HFFc6 (cell line): ENCODE data around the gene IQSEC3. TPM values are rescaled to one million over a fixed set of nuclear protein-coding genes. Genes with fewer than 3 reads are reported as not detected.

Experiments
- DNase-seq: peaks from one replicate; pipeline ENCODE4 v3.0.0-alpha.2; 2018
- H3K27ac Mint-ChIP-seq: 2 replicates; pipeline ENCODE4 v1.8.0; 2020; ENCODE audit warnings: mild to moderate bottlenecking, mixed read lengths
- H3K27me3 Mint-ChIP-seq: 2 replicates; pipeline ENCODE4 v1.8.0; 2021; ENCODE audit warnings: mild to moderate bottlenecking, moderate library complexity, mixed read lengths; ENCODE audit not compliant: insufficient read depth
- H3K36me3 Mint-ChIP-seq: 2 replicates; pipeline ENCODE4 v1.8.0; 2021; ENCODE audit warnings: low read depth, mixed read lengths
- H3K4me1 Mint-ChIP-seq: 2 replicates; pipeline ENCODE4 v1.8.0; 2020; ENCODE audit warnings: low read depth, mixed read lengths
- H3K4me3 Mint-ChIP-seq: 2 replicates; pipeline ENCODE4 v1.8.0; 2020; ENCODE audit warnings: mild to moderate bottlenecking, moderate library complexity, mixed read lengths
- H3K9me3 Mint-ChIP-seq: 2 replicates; pipeline ENCODE4 v1.8.0; 2020; ENCODE audit warnings: mild to moderate bottlenecking, mixed read lengths
- total RNA-seq, 6 experiments: library from RNA; stranded (reverse); fragmentation: NEBNext Ultra II Directional; extraction: Animal tissue kit (Norgen Biotek cat#: 25700); gene quantifications; 2 replicates in 1 of 6; 3 replicates in 5 of 6; pipeline ENCODE4 v1.2.3, GENCODE V29; 2021
- TF ChIP-seq, protein P1 (sequence below): fragments of 200-600 bp; sonication (generic); IDR thresholded peaks from 2 replicates; pipeline ENCODE4 v1.5.0; 2021; ENCODE audit warnings: antibody characterized with exemption, mild to moderate bottlenecking

The IQSEC3 gene
- total RNA-seq, 6 experiments from 2014 or later = not detected

DNA sequence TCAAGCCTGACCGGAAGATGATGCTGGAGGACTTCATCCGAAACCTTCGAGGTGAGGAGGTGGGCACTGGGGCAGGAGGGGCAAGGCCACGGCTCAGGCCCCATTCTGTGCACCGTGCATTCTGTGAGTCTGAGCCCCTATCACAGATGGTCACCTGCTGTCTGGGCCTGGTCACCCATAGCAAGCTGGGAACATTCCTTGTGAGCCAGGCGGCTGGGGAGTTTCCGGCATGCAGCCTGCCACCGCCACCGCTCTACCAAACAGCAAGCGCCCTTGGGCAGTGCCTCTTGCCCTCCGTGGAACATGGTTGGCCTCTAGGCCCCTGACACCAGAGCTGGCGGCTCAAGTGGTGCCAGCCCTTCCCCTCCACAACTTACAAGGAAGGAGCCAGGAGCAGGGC lies 91.1 kb downstream of the IQSEC3 start:
- Mint-ChIP-seq H3K27ac (no peak overlapping the region), H3K4me3 (no peak overlapping the region), H3K9me3 (no peaks in the 10 kb centered on the region), H3K27me3 (peaks cover 37% of the 10 kb centered on the region), H3K36me3 (no peaks in the 10 kb centered on the region), H3K4me1 (no peaks in the 10 kb centered on the region)
- TF ChIP-seq, protein P1, sequence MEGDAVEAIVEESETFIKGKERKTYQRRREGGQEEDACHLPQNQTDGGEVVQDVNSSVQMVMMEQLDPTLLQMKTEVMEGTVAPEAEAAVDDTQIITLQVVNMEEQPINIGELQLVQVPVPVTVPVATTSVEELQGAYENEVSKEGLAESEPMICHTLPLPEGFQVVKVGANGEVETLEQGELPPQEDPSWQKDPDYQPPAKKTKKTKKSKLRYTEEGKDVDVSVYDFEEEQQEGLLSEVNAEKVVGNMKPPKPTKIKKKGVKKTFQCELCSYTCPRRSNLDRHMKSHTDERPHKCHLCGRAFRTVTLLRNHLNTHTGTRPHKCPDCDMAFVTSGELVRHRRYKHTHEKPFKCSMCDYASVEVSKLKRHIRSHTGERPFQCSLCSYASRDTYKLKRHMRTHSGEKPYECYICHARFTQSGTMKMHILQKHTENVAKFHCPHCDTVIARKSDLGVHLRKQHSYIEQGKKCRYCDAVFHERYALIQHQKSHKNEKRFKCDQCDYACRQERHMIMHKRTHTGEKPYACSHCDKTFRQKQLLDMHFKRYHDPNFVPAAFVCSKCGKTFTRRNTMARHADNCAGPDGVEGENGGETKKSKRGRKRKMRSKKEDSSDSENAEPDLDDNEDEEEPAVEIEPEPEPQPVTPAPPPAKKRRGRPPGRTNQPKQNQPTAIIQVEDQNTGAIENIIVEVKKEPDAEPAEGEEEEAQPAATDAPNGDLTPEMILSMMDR = no peak
- DNase-seq = no peak

DNA sequence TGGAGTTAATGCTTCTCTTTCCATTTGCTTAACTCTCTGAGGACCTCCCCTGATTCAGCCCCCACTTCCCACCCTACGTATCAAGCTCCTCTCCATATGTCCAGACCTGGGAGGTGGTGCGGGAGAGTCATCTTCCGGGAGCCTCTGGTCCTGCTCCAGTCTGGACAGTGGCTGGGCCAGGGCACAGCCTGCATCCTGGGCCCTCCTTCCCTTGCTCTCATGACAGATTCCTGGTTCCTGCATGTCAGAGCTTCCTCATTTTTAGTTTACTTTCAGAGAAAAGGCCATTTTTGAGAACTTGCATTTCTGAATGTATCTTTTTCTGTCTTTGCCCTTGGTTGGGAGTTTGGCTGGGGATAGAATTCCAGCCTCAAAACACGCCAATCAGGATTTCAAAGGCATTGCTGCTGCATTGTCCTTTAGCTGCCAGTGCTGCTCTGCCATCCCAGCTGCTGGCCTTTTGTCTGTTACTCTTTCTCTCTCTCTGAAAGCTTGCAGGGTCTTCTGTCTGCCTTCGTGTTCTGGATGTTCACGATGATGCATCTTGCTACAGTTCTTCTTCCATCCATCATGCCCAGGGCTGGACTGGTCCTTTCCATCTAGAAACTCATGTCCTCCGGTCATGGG lies 92.7 kb downstream of the IQSEC3 start:
- no peak overlapping the region for H3K4me3 Mint-ChIP-seq
- peaks cover 27% of the 10 kb centered on the region for H3K27me3 Mint-ChIP-seq
- no peaks in the 10 kb centered on the region for H3K36me3 Mint-ChIP-seq
- DNase-seq = no peak
- TF ChIP-seq, protein P1 = no peak
- no peaks in the 10 kb centered on the region for H3K9me3 Mint-ChIP-seq
- no peak overlapping the region for H3K27ac Mint-ChIP-seq
- 0 out of 2 replicates have a peak, but pooled peaks cover 2% of the 10 kb centered on the region for H3K4me1 Mint-ChIP-seq

DNA sequence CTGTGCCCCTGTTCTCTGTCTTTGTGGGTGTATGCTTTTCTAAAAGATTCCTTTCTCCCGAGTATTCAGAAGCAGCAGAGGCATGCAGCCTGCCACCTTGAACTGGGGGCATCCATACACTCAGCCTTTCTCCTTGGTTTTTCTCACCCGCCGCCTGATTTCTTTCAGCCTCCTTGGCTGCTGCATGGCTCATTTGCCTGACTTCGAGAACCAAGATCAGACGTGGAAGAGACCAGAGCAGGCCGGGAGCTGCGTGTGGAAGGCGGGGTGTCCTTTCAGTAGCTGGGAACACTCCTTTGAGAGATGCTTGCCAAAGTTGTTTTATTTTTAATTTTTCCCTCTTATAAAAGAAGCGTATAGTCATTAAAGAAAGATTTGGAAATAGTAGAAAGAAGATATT lies 94.3 kb downstream of the IQSEC3 start:
- no peak for DNase-seq
- Mint-ChIP-seq H3K27ac (no peak overlapping the region), H3K27me3 (peaks cover 20% of the 10 kb centered on the region), H3K4me3 (no peak overlapping the region), H3K4me1 (0 out of 2 replicates have a peak, but pooled peaks cover 7% of the 10 kb centered on the region), H3K9me3 (no peaks in the 10 kb centered on the region), H3K36me3 (no peaks in the 10 kb centered on the region)
- TF ChIP-seq, protein P1 = no peak

DNA sequence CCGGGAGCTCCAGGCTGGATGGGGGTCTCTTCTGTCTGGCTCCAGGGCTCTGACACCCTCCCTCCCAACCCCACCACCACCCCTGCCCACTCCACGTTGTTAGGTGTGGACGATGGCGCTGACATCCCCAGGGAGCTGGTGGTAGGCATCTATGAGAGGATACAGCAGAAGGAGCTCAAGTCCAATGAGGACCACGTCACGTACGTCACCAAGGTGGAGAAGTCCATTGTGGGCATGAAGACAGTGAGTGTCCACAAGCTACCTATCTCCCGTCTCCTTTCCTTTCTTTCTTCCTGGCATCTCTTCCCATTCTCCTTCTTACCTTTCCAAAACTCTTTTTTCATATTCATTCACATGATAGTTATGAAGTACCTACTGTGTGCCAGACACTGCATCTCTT lies 95.3 kb downstream of the IQSEC3 start:
- no peak for DNase-seq
- no peaks in the 10 kb centered on the region for H3K36me3 Mint-ChIP-seq
- H3K27ac Mint-ChIP-seq = no peak overlapping the region
- 0 out of 2 replicates have a peak, but pooled peaks cover 7% of the 10 kb centered on the region for H3K4me1 Mint-ChIP-seq
- peaks cover 21% of the 10 kb centered on the region for H3K27me3 Mint-ChIP-seq
- H3K9me3 Mint-ChIP-seq = no peaks in the 10 kb centered on the region
- no peak overlapping the region for H3K4me3 Mint-ChIP-seq
- TF ChIP-seq, protein P1 = no peak

DNA sequence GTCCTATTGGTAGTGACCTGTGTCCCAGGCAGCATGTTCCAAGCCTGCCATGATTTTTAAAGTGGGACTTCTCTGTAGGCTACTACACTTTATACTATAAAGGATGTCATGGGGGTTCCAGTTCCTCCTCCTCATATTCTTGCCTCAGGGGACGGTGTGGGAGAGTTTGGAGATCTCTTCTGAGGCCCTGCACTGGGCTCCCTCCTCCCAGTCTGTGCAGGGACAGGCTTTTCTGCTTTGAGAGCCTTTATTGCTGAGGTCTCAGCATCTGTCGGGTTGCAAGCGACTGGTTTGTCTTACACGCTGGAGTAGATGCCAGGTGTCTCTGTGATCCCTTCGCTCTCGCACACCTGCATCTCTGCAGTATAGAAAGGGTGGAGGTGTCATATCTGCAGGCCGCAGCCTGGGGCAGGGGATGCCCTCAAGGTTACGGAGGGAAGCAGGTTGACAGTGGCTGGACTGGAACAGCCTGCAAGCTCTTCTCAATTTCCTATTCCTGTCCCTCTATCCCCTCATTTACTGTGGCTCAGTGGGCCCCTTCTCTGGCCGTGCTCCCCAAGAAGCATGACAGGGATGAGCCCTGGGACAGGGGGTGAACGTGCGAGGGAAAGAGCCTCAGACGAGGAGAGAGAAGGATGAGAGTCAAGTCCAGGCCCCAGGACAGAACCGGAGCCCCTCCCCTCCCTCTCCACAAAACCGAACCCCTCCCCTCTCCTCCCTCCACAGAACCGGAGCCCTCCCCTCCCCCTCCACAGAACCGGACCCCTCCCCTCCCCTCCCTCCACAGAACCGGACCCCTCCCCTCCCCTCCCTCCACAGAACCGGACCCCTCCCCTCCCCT lies 96.1 kb downstream of the IQSEC3 start:
- H3K9me3 Mint-ChIP-seq = no peaks in the 10 kb centered on the region
- no peak overlapping the region for H3K4me3 Mint-ChIP-seq
- H3K36me3 Mint-ChIP-seq = no peaks in the 10 kb centered on the region
- 0 out of 2 replicates have a peak, but pooled peaks cover 7% of the 10 kb centered on the region for H3K4me1 Mint-ChIP-seq
- peaks cover 19% of the 10 kb centered on the region for H3K27me3 Mint-ChIP-seq
- DNase-seq = no peak
- H3K27ac Mint-ChIP-seq = no peak overlapping the region
- TF ChIP-seq, protein P1 = no peak
